HUES6 (cell line): ENCODE data around the gene SCGB1A1.
A peak's percentile ranks its signal among the peaks of the same experiment; 100 is the strongest.

Experiments used
- H3K27ac ChIP-seq: 2 replicates; pipeline ENCODE4 v1.7.0; 2013; ENCODE audit warnings: low read depth, mild to moderate bottlenecking, low read length, inconsistent platforms
- H3K27me3 ChIP-seq: 2 replicates; pipeline ENCODE4 v1.6.1; 2013; ENCODE audit warnings: low read length; ENCODE audit not compliant: control insufficient read depth, insufficient read depth
- H3K36me3 ChIP-seq: 2 replicates; pipeline ENCODE4 v1.6.1; 2013; ENCODE audit warnings: low read length; ENCODE audit not compliant: control insufficient read depth, insufficient read depth
- H3K4me1 ChIP-seq: 2 replicates; pipeline ENCODE4 v1.6.1; 2013; ENCODE audit warnings: low read length; ENCODE audit not compliant: control insufficient read depth, insufficient read depth
- H3K4me3 ChIP-seq: 2 replicates; pipeline ENCODE4 v1.5.1; 2013; ENCODE audit warnings: low read depth, low read length
- H3K9ac ChIP-seq: one replicate; pipeline ENCODE4 v1.6.1; 2013; ENCODE audit warnings: mild to moderate bottlenecking, low read length
- H3K9me3 ChIP-seq: 2 replicates; pipeline ENCODE4 v1.6.1; 2013; ENCODE audit warnings: low read depth, low read length; ENCODE audit not compliant: control insufficient read depth, insufficient read depth

Gene SCGB1A1

DNA sequence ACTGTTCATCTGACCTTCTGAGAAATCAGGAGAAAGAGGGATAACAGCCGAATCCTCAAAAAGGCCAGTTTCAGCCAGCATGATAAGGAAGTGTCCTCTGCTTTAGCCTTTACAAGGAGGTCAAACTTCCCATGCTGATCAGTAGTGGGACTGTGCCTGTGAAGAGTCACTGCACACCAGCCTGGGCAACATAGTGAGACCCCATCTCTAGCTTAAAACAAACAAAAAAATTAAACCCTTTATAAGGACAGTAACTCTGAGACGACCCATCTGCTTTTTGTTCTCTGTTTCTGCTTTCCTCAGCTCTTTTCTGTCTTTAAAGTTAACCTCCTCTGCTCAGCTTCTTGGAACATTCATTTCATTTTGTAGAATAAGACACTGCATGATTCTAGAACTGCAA lies 49.7 kb downstream of the SCGB1A1 start:
- Histone ChIP-seq H3K36me3 (no peaks in the 10 kb centered on the region), H3K9me3 (no peaks in the 10 kb centered on the region), H3K4me1 (peaks cover 5% of the 10 kb centered on the region; the same call in 1 of the 2 replicates), H3K27me3 (no peaks in the 10 kb centered on the region), H3K27ac (no peak overlapping the region), H3K9ac (no peak overlapping the region), H3K4me3 (no peak overlapping the region)

DNA sequence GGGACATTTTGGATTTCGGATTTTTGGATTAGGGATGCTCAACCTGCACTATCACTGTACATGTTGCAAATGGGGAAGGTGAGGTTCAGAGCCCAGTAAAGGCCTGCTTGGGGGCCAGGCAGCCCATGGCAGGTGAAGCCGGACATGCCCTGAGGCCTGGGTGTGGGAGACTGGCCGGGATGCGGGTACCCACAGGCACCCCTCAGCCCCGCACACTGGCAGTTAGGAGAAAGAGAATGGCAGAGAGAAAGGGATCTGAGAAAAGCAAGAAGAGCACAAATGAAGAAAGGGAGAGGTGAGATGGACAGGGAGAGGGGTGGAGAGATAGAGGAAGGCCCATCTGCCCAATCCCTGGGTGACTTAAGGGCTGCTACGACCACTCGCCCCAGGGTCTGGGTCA lies 52.8 kb downstream of the SCGB1A1 start:
- Histone ChIP-seq H3K36me3 (no peaks in the 10 kb centered on the region), H3K4me1 (peaks cover 5% of the 10 kb centered on the region; the same call in 1 of the 2 replicates), H3K9me3 (no peaks in the 10 kb centered on the region), H3K27ac (no peak overlapping the region), H3K4me3 (no peak overlapping the region), H3K27me3 (no peaks in the 10 kb centered on the region), H3K9ac (no peak overlapping the region)

GRCh38 chr11:62472063-62472884 lies 53.4 kb downstream of the SCGB1A1 start:
- H3K9me3 ChIP-seq, result no peaks in the 10 kb centered on the region
- no peak overlapping the region; the same call in 1 of the 2 replicates for H3K27ac ChIP-seq
- no peaks in the 10 kb centered on the region for H3K27me3 ChIP-seq
- H3K4me3 ChIP-seq, result no peak overlapping the region
- peak overlapping the region; percentile 3 for H3K9ac ChIP-seq
- peaks cover 5% of the 10 kb centered on the region; the same call in 1 of the 2 replicates for H3K4me1 ChIP-seq
- H3K36me3 ChIP-seq, result no peaks in the 10 kb centered on the region
